Nephron progenitor cell (in vitro differentiated cells): ENCODE results near the gene LRRC4C.

Experiments used
- DNase-seq: peaks from one replicate; pipeline ENCODE4 v3.0.0; 2021
- H3K27ac Mint-ChIP-seq: 2 replicates; pipeline ENCODE4 v1.8.0; 2021; ENCODE audit warnings: mild to moderate bottlenecking, moderate library complexity, mixed read lengths
- H3K27me3 Mint-ChIP-seq: 2 replicates; pipeline ENCODE4 v1.8.0; 2021; ENCODE audit warnings: mild to moderate bottlenecking, low read depth, mixed read lengths; ENCODE audit not compliant: poor library complexity
- H3K36me3 Mint-ChIP-seq: 2 replicates; pipeline ENCODE4 v1.8.0; 2021; ENCODE audit warnings: low read depth, mixed read lengths
- H3K4me1 Mint-ChIP-seq: 2 replicates; pipeline ENCODE4 v1.8.0; 2021; ENCODE audit warnings: mixed read lengths
- H3K4me3 Mint-ChIP-seq: 2 replicates; pipeline ENCODE4 v1.8.0; 2021; ENCODE audit warnings: mild to moderate bottlenecking, moderate library complexity, mixed read lengths
- H3K9me3 Mint-ChIP-seq: 2 replicates; pipeline ENCODE4 v1.8.0; 2021; ENCODE audit warnings: mild to moderate bottlenecking, moderate library complexity, mixed read lengths
- CTCF ChIP-seq: fragments of 200-600 bp; sonication (generic); IDR thresholded peaks from 2 replicates; pipeline ENCODE4 v1.5.0; 2021; ENCODE audit warnings: antibody characterized with exemption

LRRC4C gene

DNA sequence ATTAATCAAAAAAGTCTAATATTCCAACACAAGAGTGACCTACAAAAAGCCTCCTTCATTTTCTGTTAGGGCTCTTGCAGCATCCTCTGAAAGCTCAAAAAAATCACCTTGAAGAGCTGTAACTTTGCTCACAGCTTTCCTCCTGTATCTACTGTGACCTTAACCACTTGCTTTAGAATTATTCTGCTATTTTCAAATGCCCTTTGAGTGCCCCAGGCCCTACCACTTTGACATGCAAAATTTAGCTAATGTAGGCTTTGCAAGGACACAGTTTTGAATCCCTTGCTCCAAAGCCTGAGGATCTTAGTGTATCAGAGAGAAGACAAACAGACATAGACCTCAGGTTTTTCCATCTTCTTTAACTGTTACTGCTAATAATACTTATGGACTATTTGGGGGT is 253.1 kb downstream of the LRRC4C start:
- Mint-ChIP-seq H3K27me3 (peaks cover 4% of the 10 kb centered on the region), H3K36me3 (no peaks in the 10 kb centered on the region), H3K4me3 (no peak overlapping the region), H3K4me1 (no peaks in the 10 kb centered on the region), H3K9me3 (peaks cover 9% of the 10 kb centered on the region), H3K27ac (no peak overlapping the region)
- no peak for TF ChIP-seq CTCF
- no peak for DNase-seq

DNA sequence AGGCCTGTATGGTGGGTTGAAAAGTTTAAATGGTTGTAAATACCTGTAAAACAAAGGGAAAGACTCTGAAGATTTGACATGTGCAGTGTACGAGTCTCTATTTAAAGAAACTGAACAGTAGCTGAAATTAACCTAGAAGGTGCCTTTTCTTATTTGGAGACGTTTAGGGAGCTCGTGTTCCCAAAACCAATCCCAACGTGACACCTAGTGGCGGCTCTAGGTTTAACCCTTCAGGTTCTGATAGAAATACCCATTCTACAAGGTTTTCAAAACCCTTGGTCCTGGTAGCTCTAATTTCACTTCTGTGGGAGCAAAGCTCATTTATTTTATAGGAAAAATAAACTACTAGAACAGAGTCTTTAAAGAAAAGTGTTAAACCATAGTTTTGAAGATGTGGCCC is 258.3 kb downstream of the LRRC4C start:
- Mint-ChIP-seq H3K4me3 (no peak overlapping the region), H3K27me3 (no peaks in the 10 kb centered on the region)
- DNase-seq, result peak; percentile 67

GRCh38 chr11:41190437-41191082 is 268.9 kb downstream of the LRRC4C start:
- H3K4me1 Mint-ChIP-seq, result no peaks in the 10 kb centered on the region
- DNase-seq, result no peak
- no peak overlapping the region for H3K4me3 Mint-ChIP-seq
- peaks cover 7% of the 10 kb centered on the region for H3K9me3 Mint-ChIP-seq
- no peak overlapping the region for H3K27ac Mint-ChIP-seq
- TF ChIP-seq CTCF, result no peak
- no peaks in the 10 kb centered on the region for H3K36me3 Mint-ChIP-seq
- no peaks in the 10 kb centered on the region for H3K27me3 Mint-ChIP-seq

More for the DNA sequence above, 258.3 kb downstream of the LRRC4C start:
- TF ChIP-seq CTCF, result peak; percentile 75
- Mint-ChIP-seq H3K27ac (no peak overlapping the region), H3K36me3 (no peaks in the 10 kb centered on the region), H3K4me1 (no peaks in the 10 kb centered on the region), H3K9me3 (peaks cover 7% of the 10 kb centered on the region)

DNA sequence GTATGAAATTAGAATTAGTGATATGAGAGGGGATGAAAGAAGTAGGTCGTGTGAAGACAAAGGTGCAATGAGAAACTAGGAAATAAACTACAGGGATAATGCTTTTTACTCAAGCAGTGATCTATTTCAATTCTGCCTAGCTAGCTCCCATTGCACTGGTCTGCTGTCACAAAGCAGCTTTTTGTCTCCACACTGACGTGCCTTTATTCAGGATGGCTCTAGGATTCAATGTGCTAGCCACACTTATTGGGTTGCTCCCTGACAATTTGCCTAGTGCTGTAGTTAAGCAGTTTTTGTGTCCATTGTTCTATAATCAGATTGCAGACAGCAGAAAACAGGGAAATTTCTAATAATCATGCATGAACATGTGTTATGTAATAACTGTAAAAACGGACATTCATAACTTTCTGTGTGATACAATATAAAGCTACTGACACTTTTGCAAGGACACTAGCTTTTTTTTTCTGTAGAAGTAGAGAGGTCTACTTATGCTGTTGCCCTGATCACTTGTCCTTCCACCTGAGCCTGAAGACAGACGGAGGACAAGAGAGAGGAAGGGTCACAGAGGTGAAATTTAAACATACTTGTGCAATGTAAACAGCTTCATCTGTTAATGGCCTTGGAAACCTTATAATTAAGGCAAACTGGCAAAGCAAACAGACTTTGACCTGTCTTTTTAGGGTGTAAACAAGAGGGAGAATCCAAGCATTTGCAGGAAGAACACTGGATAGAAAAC is 269.6 kb downstream of the LRRC4C start:
- H3K36me3 Mint-ChIP-seq, result no peaks in the 10 kb centered on the region
- H3K4me3 Mint-ChIP-seq, result no peak overlapping the region
- H3K9me3 Mint-ChIP-seq, result peaks cover 7% of the 10 kb centered on the region
- no peaks in the 10 kb centered on the region for H3K4me1 Mint-ChIP-seq
- H3K27me3 Mint-ChIP-seq, result no peaks in the 10 kb centered on the region
- no peak overlapping the region for H3K27ac Mint-ChIP-seq
- no peak for DNase-seq
- no peak for TF ChIP-seq CTCF

DNA sequence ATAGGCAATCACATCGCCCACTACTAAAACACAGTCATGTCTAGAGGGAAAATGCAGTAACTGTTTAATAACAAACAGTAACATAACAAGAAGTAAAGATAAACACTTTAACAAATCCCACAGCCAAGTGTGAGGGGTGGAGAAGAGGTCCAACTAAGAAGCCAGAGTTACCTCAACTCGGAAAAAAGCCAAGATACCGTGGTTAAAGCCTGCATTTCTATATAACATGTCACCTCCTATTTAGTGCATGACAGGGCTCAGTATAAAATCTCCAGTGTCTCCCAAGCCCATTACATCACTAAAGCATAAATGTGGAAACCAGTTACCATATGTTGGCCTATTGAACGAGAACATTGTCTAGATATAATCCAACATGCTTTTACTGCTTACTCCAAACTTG is 281.7 kb downstream of the LRRC4C start:
- no peak for TF ChIP-seq CTCF
- H3K27ac Mint-ChIP-seq, result no peak overlapping the region

More for the DNA sequence above, 281.7 kb downstream of the LRRC4C start:
- no peak for DNase-seq
- peaks cover 3% of the 10 kb centered on the region for H3K9me3 Mint-ChIP-seq
- H3K36me3 Mint-ChIP-seq, result no peaks in the 10 kb centered on the region
- H3K4me1 Mint-ChIP-seq, result no peaks in the 10 kb centered on the region
- peaks cover 3% of the 10 kb centered on the region for H3K27me3 Mint-ChIP-seq
- H3K4me3 Mint-ChIP-seq, result no peak overlapping the region
